SK-N-MC (cell line): ENCODE data around the gene DVL1.
"Not testable (repeated sequence)": the region's sequence is repeated elsewhere in the genome, so short reads cannot be mapped to it uniquely, and the experiment has no call there.

ENCODE experiments used
- DNase-seq: peaks from one replicate; pipeline ENCODE4 v3.0.0-alpha.2; 2011; ENCODE audit warnings: low read depth, low spot score
- H3K27ac ChIP-seq: fragments of 200-600 bp; sonication (generic); 2 replicates; pipeline ENCODE4 v1.5.1; 2016; ENCODE audit warnings: mixed run types
- H3K36me3 ChIP-seq: fragments of 200-600 bp; sonication (generic); 2 replicates; pipeline ENCODE4 v1.6.1; 2017; ENCODE audit warnings: antibody characterized with exemption, low read length, mixed read lengths; ENCODE audit not compliant: insufficient read depth
- H3K4me3 ChIP-seq: fragments of 200-600 bp; sonication (generic); 2 replicates; pipeline ENCODE4 v1.5.1; 2016
- H3K9ac ChIP-seq: fragments of 200-600 bp; sonication (generic); 2 replicates; pipeline ENCODE4 v1.8.0; 2017; ENCODE audit warnings: mixed run types, mixed read lengths; ENCODE audit not compliant: insufficient read length
- H3K9me3 ChIP-seq: fragments of 200-600 bp; sonication (generic); 2 replicates; pipeline ENCODE4 v1.6.1; 2017; ENCODE audit warnings: low read depth, mild to moderate bottlenecking, antibody characterized with exemption, low read length, moderate library complexity, mixed read lengths
- EZH2 ChIP-seq: fragments of 200-600 bp; sonication (generic); IDR thresholded peaks from one replicate; pipeline ENCODE4 v1.6.1; 2017; ENCODE audit warnings: antibody characterized with exemption
- FOXP2 ChIP-seq: optimal IDR thresholded peaks from 2 replicates; pipeline ENCODE3; 2011; ENCODE audit warnings: mild to moderate bottlenecking, moderate library complexity; ENCODE audit not compliant: insufficient read depth; ENCODE audit errors: extremely low read length, control extremely low read depth
- POLR2AphosphoS5 ChIP-seq: IDR thresholded peaks from 2 replicates; pipeline ENCODE4 v1.6.1; 2012; ENCODE audit warnings: mild to moderate bottlenecking, low read depth, low read length, borderline replicate concordance

The DVL1 gene

DNA sequence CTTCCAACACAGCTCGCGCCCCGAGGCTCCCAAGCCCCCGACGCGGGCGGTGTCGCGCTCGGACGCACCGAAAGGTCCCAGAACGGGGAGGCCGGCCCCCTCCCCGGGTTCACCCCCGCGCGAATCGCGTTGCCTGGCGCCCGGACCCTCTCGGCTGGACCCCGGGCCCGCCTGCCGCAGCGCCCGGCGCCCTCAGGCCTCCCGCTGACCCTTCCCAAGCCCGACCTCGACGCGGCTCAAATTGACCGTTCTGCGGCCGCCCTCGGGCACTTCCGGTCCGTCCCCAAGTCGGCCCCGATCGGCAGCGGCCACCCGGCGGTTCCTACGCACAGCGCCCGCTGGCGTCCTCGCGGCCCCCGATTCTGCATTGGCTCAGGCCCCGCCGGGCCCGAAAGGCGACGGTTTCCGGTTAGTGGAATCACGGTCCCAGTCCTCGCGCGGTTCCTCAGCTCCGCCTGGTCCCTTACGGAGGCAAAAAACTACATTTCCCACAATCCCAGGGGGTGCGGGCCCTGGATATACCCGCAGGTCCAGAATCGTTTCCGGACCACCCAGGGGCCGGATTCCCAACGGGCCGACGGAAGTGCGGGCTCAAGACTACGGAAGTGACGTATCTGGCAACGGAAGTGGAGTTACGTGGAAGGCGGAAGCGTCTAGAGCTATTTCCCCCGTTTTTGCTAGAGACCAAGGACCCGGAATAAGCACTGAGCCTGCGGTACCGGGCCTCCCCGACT lies 25.9 kb upstream of the DVL1 start, which contains the start of gene AURKAIP1:
Gene AURKAIP1 (minus strand): TSS at position 279 of the 734 bp plus-strand sequence. CDS start 451 bp downstream, outside the sequence.
- Histone ChIP-seq H3K9me3 (no peaks in the 10 kb centered on the region), H3K9ac (peak within 1 kb of the TSS; percentile 96), H3K36me3 (no peaks in the 10 kb centered on the region; the same call in 1 of the 2 replicates), H3K27ac (peak within 1 kb of the TSS; percentile 85), H3K4me3 (peak within 1 kb of the TSS; percentile 87)
- peak; percentile 99 for DNase-seq
- TF ChIP-seq POLR2AphosphoS5 (peak; percentile 71), FOXP2 (peak; percentile 96), EZH2 (no peak)

DNA sequence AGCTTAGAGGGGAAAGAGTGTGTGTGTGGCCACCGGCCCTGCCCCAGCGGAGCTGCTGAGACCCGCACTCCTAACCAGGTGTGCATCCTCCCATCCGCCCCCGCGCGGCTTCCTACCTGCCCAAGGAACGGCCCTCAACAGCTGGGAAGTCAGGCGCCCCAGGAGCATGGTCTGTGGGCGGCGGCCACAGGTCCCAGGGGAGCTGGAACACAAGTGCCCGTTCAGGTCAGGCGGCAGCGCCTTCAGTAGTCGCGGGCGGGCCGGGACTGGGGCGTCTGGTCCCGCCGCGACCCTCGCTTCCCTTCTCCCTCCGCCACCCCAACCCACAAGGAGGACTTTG lies 25.3 kb upstream of the DVL1 start:
- TF ChIP-seq EZH2 (no peak), FOXP2 (no peak), POLR2AphosphoS5 (no peak)
- Histone ChIP-seq H3K36me3 (no peaks in the 10 kb centered on the region; the same call in 1 of the 2 replicates), H3K9me3 (no peaks in the 10 kb centered on the region), H3K27ac (peak overlapping the region; percentile 82), H3K9ac (peak overlapping the region; percentile 96), H3K4me3 (peak overlapping the region; percentile 87)
- DNase-seq = no peak

DNA sequence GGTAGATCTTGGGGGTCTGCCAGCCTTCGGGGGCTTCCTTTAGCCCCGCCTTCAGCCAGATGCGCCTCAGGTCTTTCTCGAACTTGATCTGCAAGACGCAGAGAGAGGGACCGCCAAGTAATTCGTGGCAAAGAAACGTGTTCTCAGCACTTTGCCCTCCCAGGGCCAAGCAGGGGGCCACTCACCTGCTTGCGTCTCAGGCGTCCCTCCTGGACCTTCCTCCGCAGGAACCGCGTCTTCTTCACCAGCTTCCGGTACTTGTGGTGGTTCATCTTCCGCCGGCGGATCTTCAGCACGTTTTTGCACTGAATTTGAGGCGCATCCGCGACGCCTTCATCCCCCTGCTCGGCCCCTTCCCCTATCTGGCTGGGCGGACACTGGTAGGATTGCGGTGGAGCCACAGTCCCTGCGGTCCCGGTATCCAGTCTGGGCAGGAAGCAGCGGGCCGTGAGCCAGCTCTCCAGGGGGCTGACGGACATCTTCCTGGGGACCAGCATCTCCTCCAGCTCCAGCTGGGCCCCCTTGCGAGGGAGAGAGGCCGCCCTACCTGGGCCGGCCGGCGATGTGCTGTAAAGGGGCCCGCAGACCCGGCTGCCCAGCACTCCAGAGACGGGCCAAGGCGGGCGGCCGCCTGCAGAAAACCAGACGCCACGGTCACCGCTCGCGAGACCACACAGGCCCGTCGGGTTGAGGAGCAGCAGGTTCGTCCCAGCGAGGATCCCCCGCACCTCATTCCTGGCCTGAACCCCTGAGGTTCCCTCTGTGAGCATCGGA lies 24.8 kb upstream of the DVL1 start:
- TF ChIP-seq FOXP2 (no peak), EZH2 (no peak), POLR2AphosphoS5 (no peak)
- H3K36me3 ChIP-seq = no peaks in the 10 kb centered on the region; the same call in 1 of the 2 replicates

DNA sequence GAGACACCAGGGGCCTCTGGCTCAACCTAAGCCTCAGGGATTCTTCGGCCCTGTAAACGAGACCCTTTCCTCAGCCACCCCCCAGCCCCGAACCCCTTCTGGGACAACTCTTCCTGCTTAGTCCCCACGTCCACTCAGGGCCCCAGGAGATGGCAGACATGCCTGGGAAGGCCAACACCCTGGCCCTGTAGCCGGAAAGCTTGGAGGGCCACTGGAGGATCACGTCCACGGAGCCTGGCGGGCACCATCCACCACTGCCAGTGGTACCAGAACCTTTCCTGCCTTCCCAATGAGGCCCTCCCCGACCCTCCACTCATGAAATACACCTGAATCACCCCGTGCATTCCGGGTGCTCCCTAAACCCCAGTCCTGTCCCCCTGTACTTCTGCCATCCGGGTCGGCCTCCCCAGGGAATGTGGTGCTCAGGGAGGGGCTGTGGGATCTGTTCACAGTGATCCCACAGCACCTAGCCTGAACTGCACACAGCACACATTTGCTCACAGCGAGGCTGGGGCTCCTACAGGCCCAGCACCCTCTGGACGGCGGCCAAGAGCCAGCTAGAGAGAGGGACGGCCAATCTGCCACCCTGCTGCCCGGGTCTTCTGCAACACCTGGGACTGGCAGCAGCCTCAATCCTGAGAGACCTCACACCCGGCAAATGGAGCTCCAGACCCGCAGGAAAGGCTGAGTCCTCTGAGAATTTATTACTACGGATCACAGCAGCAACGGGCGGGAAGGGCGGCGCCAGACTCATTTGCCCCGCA lies 24.0 kb upstream of the DVL1 start:
- no peaks in the 10 kb centered on the region; the same call in 1 of the 2 replicates for H3K36me3 ChIP-seq
- TF ChIP-seq POLR2AphosphoS5 (no peak), FOXP2 (no peak), EZH2 (no peak)
- H3K9ac ChIP-seq = peak overlapping the region; percentile 96
- DNase-seq = no peak
- H3K9me3 ChIP-seq = no peaks in the 10 kb centered on the region
- H3K27ac ChIP-seq = no peak overlapping the region
- H3K4me3 ChIP-seq = peak overlapping the region; percentile 87

More for the DNA sequence above, 24.8 kb upstream of the DVL1 start:
- H3K9ac ChIP-seq = peak overlapping the region; percentile 96
- DNase-seq = no peak
- H3K4me3 ChIP-seq = peak overlapping the region; percentile 87
- no peak overlapping the region; the same call in 1 of the 2 replicates for H3K27ac ChIP-seq
- no peaks in the 10 kb centered on the region for H3K9me3 ChIP-seq

GRCh38 chr1:1371746-1372711 lies 22.8 kb upstream of the DVL1 start:
- H3K27ac ChIP-seq = no peak overlapping the region
- DNase-seq = no peak
- H3K36me3 ChIP-seq = no peaks in the 10 kb centered on the region; the same call in 1 of the 2 replicates
- H3K9me3 ChIP-seq = 0 out of 2 replicates have a peak, but pooled peaks cover 3% of the 10 kb centered on the region
- H3K9ac ChIP-seq = no peak overlapping the region
- H3K4me3 ChIP-seq = no peak overlapping the region
- no peak for TF ChIP-seq POLR2AphosphoS5
- TF ChIP-seq FOXP2 = no peak
- no peak for TF ChIP-seq EZH2

DNA sequence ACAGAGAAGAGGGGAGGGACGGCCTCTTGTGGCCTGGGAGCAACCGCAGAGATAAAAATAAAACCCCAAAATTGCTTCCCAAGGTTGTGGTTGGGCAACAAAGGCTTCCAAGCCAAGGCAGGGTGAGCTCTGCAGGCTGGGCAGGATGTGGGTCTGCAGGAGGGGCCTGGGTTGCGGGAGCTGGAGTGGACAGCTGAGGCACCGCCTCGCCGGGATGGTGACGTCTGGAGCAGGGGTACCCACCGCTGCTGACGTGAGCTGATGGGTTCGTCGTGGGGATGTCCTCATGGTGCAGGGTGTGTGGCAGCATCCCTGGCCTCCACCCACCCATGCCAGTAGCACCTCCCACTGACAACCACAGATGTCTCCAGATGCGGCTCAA lies 22.1 kb upstream of the DVL1 start:
- H3K9ac ChIP-seq = no peak overlapping the region
- no peak overlapping the region for H3K4me3 ChIP-seq
- 0 out of 2 replicates have a peak, but pooled peaks cover 3% of the 10 kb centered on the region for H3K9me3 ChIP-seq

GRCh38 chr1:1370771-1371300 lies 21.6 kb upstream of the DVL1 start:
- no peak for DNase-seq
- Histone ChIP-seq H3K9ac (no peak overlapping the region), H3K27ac (no peak overlapping the region), H3K4me3 (no peak overlapping the region), H3K36me3 (no peaks in the 10 kb centered on the region; the same call in 1 of the 2 replicates), H3K9me3 (0 out of 2 replicates have a peak, but pooled peaks cover 3% of the 10 kb centered on the region)
- TF ChIP-seq FOXP2 (no peak), POLR2AphosphoS5 (no peak), EZH2 (no peak)

More for the DNA sequence above, 22.1 kb upstream of the DVL1 start:
- TF ChIP-seq FOXP2 (no peak), POLR2AphosphoS5 (no peak), EZH2 (no peak)
- H3K36me3 ChIP-seq = no peaks in the 10 kb centered on the region; the same call in 1 of the 2 replicates
- no peak overlapping the region for H3K27ac ChIP-seq
- no peak for DNase-seq

- not testable (repeated sequence) for H3K9ac ChIP-seq, DNase-seq, H3K9me3 ChIP-seq, H3K36me3 ChIP-seq, H3K4me3 ChIP-seq, H3K27ac ChIP-seq
Observed at GRCh38 chr1:1370094-1370493, 20.9 kb upstream of the DVL1 start.
